GM12878 (cell line): ENCODE measurements around the gene SLC35G1. TPM values are rescaled to one million over a fixed set of nuclear protein-coding genes. Genes with fewer than 3 reads are reported as not detected.

ENCODE experiments used
- ATAC-seq: fragments of 200-7000 bp; cut with Tn5 transposase; 3 replicates; pipeline ENCODE4 v1.9.1; 2020; ENCODE audit warnings: mild to moderate bottlenecking, moderate library complexity
- BruUV-seq: library from RNA; stranded (reverse); fragments of 400-500 nt; replicated peaks from 2 replicates; lab custom pipeline; 2021; lab: Mats Ljungman, UMichigan
- CTCF ChIA-PET: fragments of 300-600 bp; sonication (Branson Sonifier 250); formaldehyde crosslinking; extraction: SDS; loops from one replicate; lab custom pipeline; 2021; ENCODE audit warnings: inconsistent platforms; lab: Yijun Ruan, JAX
- POLR2A ChIA-PET: fragments of 350-600 bp; formaldehyde crosslinking; extraction: SDS; loops from one replicate; lab custom pipeline; 2021; ENCODE audit warnings: inconsistent platforms; lab: Charles Lee
- RAD21 ChIA-PET: fragments of 300-600 bp; sonication (Branson Sonifier 250); formaldehyde crosslinking; loops from one replicate; lab custom pipeline; 2023; ENCODE audit warnings: antibody characterized with exemption; ENCODE audit not compliant: unreplicated experiment; lab: Charles Lee
- SMC1A ChIA-PET: fragments of 300-600 bp; sonication (Branson Sonifier 250); formaldehyde crosslinking; loops from one replicate; lab custom pipeline; 2023; ENCODE audit not compliant: unreplicated experiment, uncharacterized antibody; lab: Charles Lee
- DNase-seq: peaks from one replicate; pipeline ENCODE4 v3.0.0-alpha.2; 2011; ENCODE audit warnings: low read depth, low spot score
- FAIRE-seq: peaks from 3 replicates; lab custom pipeline; 2011; peaks lifted over from hg19 to GRCh38; lab: Jason Lieb, UNC
- H2AFZ ChIP-seq: 2 replicates; pipeline ENCODE4 v1.6.0; 2011; ENCODE audit warnings: low read depth, low read length, control low read depth; ENCODE audit not compliant: control insufficient read depth
- H3K27ac ChIP-seq: 2 replicates; pipeline ENCODE4 v1.5.1; 2011; ENCODE audit warnings: control low read depth; ENCODE audit not compliant: control insufficient read depth, insufficient read depth
- H3K27me3 ChIP-seq, 2 experiments: replicated peaks in 1 of 2; 2 replicates each; pipeline versions ENCODE4 v1.6.0 to v1.6.1; 2011; ENCODE audit warnings: low read length in 1 of 2; ENCODE audit not compliant: control insufficient read depth in 2 of 2, insufficient read depth in 2 of 2
- H3K36me3 ChIP-seq, 2 experiments: 2 replicates each; pipeline ENCODE4 v1.5.1; 2011; ENCODE audit warnings: low read length in 1 of 2; ENCODE audit not compliant: control insufficient read depth in 2 of 2, insufficient read depth in 2 of 2
- H3K4me1 ChIP-seq: 2 replicates; pipeline ENCODE4 v1.6.1; 2011; ENCODE audit warnings: mild to moderate bottlenecking, low read length, moderate library complexity, mixed read lengths; ENCODE audit not compliant: control insufficient read depth, insufficient read depth
- H3K4me2 ChIP-seq: 2 replicates; pipeline ENCODE4 v1.6.0; 2011; ENCODE audit warnings: control low read depth; ENCODE audit not compliant: control insufficient read depth, insufficient read depth
- H3K4me3 ChIP-seq: fragments of 200-600 bp; sonication (generic); 2 replicates; pipeline ENCODE4 v1.5.1; 2016
- H3K79me2 ChIP-seq: 2 replicates; pipeline ENCODE4 v1.6.0; 2011; ENCODE audit warnings: low read length; ENCODE audit not compliant: control insufficient read depth, insufficient read depth
- H3K9ac ChIP-seq: 2 replicates; pipeline ENCODE4 v1.8.0; 2011; ENCODE audit warnings: low read length, control low read depth, mixed read lengths; ENCODE audit not compliant: control insufficient read depth, insufficient read depth
- H3K9me3 ChIP-seq: replicated peaks from 3 replicates; pipeline ENCODE4 v1.5.1; 2011; ENCODE audit warnings: mild to moderate bottlenecking, low read length; ENCODE audit not compliant: control insufficient read depth, insufficient read depth
- H4K20me1 ChIP-seq: 2 replicates; pipeline ENCODE4 v1.6.0; 2011; ENCODE audit not compliant: control insufficient read depth, insufficient read depth
- BRCA1 ChIP-seq: IDR thresholded peaks from 2 replicates; pipeline ENCODE4 v1.6.1; 2011; ENCODE audit warnings: low read depth, low read length, improper control_type of control experiment
- HDGF ChIP-seq: fragments of 450-650 bp; IDR thresholded peaks from 2 replicates; pipeline ENCODE4 v1.6.1; 2016; ENCODE audit warnings: antibody characterized with exemption
- IKZF1 ChIP-seq: fragments of 450-650 bp; conservative IDR thresholded peaks from 2 replicates; pipeline ENCODE4 v1.6.1; 2017; ENCODE audit warnings: antibody characterized with exemption, mild to moderate bottlenecking
- JUND ChIP-seq: IDR thresholded peaks from 2 replicates; pipeline ENCODE4 v1.6.1; 2012; ENCODE audit warnings: low read depth, mild to moderate bottlenecking, low read length, improper control_type of control experiment, moderate library complexity
- MTA2 ChIP-seq: fragments of 450-650 bp; IDR thresholded peaks from 2 replicates; pipeline ENCODE4 v1.6.1; 2016; ENCODE audit warnings: low read depth, mild to moderate bottlenecking, moderate library complexity
- NFIC ChIP-seq: IDR thresholded peaks from 2 replicates; pipeline ENCODE4 v1.6.1; 2012; ENCODE audit warnings: low read depth, mild to moderate bottlenecking, inconsistent platforms, low read length, moderate library complexity
- NKRF ChIP-seq: fragments of 450-650 bp; conservative IDR thresholded peaks from 2 replicates; pipeline ENCODE4 v1.6.1; 2017; ENCODE audit warnings: mild to moderate bottlenecking, moderate library complexity
- POU2F2 ChIP-seq: IDR thresholded peaks from 3 replicates; pipeline ENCODE4 v1.6.1; 2011; ENCODE audit warnings: low read depth, mild to moderate bottlenecking, low read length, borderline replicate concordance
- SIN3A ChIP-seq: IDR thresholded peaks from 2 replicates; pipeline ENCODE4 v1.6.1; 2012; ENCODE audit warnings: low read depth, low read length, improper control_type of control experiment
- SMAD1 ChIP-seq: fragments of 450-650 bp; IDR thresholded peaks from 2 replicates; pipeline ENCODE4 v1.6.1; 2018; ENCODE audit warnings: mild to moderate bottlenecking, low read depth; ENCODE audit not compliant: partially characterized antibody
- SPI1 ChIP-seq: IDR thresholded peaks from 2 replicates; pipeline ENCODE4 v1.6.1; 2011; ENCODE audit warnings: low read depth, mild to moderate bottlenecking, low read length, moderate library complexity, borderline replicate concordance; ENCODE audit not compliant: insufficient read depth
- STAT1 ChIP-seq: fragments of 450-650 bp; conservative IDR thresholded peaks from 2 replicates; pipeline ENCODE4 v1.6.1; 2014; ENCODE audit warnings: antibody characterized with exemption, mild to moderate bottlenecking
- WGBS: methylation state at CpG from one replicate; pipeline ENCODE4 v1.1.6; 2016; ENCODE audit warnings: low lambda C conversion rate; ENCODE audit not compliant: insufficient replicate concordance, insufficient coverage; ENCODE audit errors: missing lambda C conversion rate; 5-methylcytosine and 5-hydroxymethylcytosine counted together
- in situ Hi-C: fragments of 300-500 bp; cut with MboI; formaldehyde crosslinking; loops from 9 replicates; pipeline ENCODE4 v1.14.3; 2018; ENCODE audit warnings: mixed read lengths
- intact Hi-C: fragments of 100-400 bp; cut with micrococcal nuclease; formaldehyde crosslinking; loops from one replicate; pipeline ENCODE4 v1.14.2; 2022; ENCODE audit not compliant: unreplicated experiment
- polyA plus RNA-seq, 11 experiments: library from polyadenylated mRNA; depleted of rRNA in 4 of 11; unstranded in 6 of 11; stranded (reverse) in 5 of 11; fragments of >200 nt; fragmentation: Nextera tagmentation in 4 of 11; fragmentation: Illumina TruSeq in 1 of 11; extraction: Ambion mirVana in 4 of 11; extraction: Trizol in 1 of 11; gene quantifications; 1 replicate in 1 of 11; 2 replicates in 10 of 11; pipeline versions ENCODE4 v1.2.1 to v1.2.3, GENCODE V29; 2011 to 2016; ENCODE audit warnings: inconsistent platforms in 2 of 11, missing spikeins in 2 of 11, low read depth in 1 of 11
- total RNA-seq, 4 experiments: library from RNA; depleted of rRNA in 3 of 4; stranded (reverse); fragments of >200 nt in 3 of 4; fragmentation: Illumina TruSeq in 1 of 4; extraction: Trizol in 1 of 4; gene quantifications; 2 replicates each; pipeline versions ENCODE4 v1.2.1 to v1.2.3, GENCODE V29; 2013 to 2021
- TF ChIP-seq, protein P1 (sequence below): IDR thresholded peaks from 2 replicates; pipeline ENCODE4 v1.6.1; 2012; ENCODE audit warnings: improper control_type of control experiment, low read depth, low read length; ENCODE audit not compliant: insufficient replicate concordance
- TF ChIP-seq, protein P2 (sequence below): fragments of 450-650 bp; formaldehyde crosslinking; IDR thresholded peaks from 2 replicates; pipeline ENCODE4 v1.4.0; 2020; ENCODE audit warnings: mild to moderate bottlenecking, moderate library complexity

The SLC35G1 gene
- total and polyA plus RNA-seq, 10 of the 15 experiments (the other 5 are each of a cell fraction or from before 2014, with no cell fraction given): 1.7 to 8.8 (median 6.7) TPM

- ChIA-PET CTCF (interaction anchor here (0.6 kb wide), 1 partner anchor 213 kb away, joined by 3 read pairs; no protein-coding TSS in a partner anchor), POLR2A (no interaction called here), RAD21 (no interaction called here), SMC1A (no interaction called here)
- in situ Hi-C loops (loop anchor here (10.0 kb wide), 1 partner anchor 518 kb away; no protein-coding TSS in a partner anchor), intact Hi-C loops (no loop called here)
- Histone ChIP-seq H3K4me2 (no peak overlapping the region), H3K4me3 (no peak overlapping the region), H3K36me3 (no peaks in the 10 kb centered on the region), H2AFZ (no peak overlapping the region), H3K27me3 (no peaks in the 10 kb centered on the region), H3K4me1 (no peaks in the 10 kb centered on the region), H4K20me1 (no peaks in the 10 kb centered on the region), H3K27ac (no peak overlapping the region), H3K9me3 (no peaks in the 10 kb centered on the region), H3K79me2 (no peaks in the 10 kb centered on the region), H3K9ac (no peak overlapping the region)
- 89% methylated on average over 1 of the region's 1 CpG for WGBS
- DNase-seq: no peak
- no TSS peak for BruUV-seq
- FAIRE-seq: no peak
- no peak for ATAC-seq
- TF ChIP-seq NKRF (no peak), POU2F2 (no peak), HDGF (no peak), MTA2 (no peak), SMAD1 (no peak), JUND (no peak), IKZF1 (no peak), SIN3A (no peak), SPI1 (no peak), BRCA1 (no peak), STAT1 (no peak), NFIC (no peak)
- TF ChIP-seq, protein P1, sequence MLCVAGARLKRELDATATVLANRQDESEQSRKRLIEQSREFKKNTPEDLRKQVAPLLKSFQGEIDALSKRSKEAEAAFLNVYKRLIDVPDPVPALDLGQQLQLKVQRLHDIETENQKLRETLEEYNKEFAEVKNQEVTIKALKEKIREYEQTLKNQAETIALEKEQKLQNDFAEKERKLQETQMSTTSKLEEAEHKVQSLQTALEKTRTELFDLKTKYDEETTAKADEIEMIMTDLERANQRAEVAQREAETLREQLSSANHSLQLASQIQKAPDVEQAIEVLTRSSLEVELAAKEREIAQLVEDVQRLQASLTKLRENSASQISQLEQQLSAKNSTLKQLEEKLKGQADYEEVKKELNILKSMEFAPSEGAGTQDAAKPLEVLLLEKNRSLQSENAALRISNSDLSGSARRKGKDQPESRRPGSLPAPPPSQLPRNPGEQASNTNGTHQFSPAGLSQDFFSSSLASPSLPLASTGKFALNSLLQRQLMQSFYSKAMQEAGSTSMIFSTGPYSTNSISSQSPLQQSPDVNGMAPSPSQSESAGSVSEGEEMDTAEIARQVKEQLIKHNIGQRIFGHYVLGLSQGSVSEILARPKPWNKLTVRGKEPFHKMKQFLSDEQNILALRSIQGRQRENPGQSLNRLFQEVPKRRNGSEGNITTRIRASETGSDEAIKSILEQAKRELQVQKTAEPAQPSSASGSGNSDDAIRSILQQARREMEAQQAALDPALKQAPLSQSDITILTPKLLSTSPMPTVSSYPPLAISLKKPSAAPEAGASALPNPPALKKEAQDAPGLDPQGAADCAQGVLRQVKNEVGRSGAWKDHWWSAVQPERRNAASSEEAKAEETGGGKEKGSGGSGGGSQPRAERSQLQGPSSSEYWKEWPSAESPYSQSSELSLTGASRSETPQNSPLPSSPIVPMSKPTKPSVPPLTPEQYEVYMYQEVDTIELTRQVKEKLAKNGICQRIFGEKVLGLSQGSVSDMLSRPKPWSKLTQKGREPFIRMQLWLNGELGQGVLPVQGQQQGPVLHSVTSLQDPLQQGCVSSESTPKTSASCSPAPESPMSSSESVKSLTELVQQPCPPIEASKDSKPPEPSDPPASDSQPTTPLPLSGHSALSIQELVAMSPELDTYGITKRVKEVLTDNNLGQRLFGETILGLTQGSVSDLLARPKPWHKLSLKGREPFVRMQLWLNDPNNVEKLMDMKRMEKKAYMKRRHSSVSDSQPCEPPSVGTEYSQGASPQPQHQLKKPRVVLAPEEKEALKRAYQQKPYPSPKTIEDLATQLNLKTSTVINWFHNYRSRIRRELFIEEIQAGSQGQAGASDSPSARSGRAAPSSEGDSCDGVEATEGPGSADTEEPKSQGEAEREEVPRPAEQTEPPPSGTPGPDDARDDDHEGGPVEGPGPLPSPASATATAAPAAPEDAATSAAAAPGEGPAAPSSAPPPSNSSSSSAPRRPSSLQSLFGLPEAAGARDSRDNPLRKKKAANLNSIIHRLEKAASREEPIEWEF: no peak
- TF ChIP-seq, protein P2, sequence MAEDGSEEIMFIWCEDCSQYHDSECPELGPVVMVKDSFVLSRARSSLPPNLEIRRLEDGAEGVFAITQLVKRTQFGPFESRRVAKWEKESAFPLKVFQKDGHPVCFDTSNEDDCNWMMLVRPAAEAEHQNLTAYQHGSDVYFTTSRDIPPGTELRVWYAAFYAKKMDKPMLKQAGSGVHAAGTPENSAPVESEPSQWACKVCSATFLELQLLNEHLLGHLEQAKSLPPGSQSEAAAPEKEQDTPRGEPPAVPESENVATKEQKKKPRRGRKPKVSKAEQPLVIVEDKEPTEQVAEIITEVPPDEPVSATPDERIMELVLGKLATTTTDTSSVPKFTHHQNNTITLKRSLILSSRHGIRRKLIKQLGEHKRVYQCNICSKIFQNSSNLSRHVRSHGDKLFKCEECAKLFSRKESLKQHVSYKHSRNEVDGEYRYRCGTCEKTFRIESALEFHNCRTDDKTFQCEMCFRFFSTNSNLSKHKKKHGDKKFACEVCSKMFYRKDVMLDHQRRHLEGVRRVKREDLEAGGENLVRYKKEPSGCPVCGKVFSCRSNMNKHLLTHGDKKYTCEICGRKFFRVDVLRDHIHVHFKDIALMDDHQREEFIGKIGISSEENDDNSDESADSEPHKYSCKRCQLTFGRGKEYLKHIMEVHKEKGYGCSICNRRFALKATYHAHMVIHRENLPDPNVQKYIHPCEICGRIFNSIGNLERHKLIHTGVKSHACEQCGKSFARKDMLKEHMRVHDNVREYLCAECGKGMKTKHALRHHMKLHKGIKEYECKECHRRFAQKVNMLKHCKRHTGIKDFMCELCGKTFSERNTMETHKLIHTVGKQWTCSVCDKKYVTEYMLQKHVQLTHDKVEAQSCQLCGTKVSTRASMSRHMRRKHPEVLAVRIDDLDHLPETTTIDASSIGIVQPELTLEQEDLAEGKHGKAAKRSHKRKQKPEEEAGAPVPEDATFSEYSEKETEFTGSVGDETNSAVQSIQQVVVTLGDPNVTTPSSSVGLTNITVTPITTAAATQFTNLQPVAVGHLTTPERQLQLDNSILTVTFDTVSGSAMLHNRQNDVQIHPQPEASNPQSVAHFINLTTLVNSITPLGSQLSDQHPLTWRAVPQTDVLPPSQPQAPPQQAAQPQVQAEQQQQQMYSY: no peak
These were observed 32.8 kb downstream of the SLC35G1 start for GRCh38 chr10:93926613-93927012.
